Measurements from ENCODE around the gene MICU2. TPM values are rescaled to one million over a fixed set of nuclear protein-coding genes. Genes with fewer than 3 reads are reported as not detected.

Gene MICU2
- total and polyA plus RNA-seq, 2 donors (not counting 3 experiments of a cell fraction or from before 2014, with no cell fraction given), result 24.0 to 36.7 TPM

GRCh38 chr13:21583478-21583877 is 20.5 kb downstream of the MICU2 start:
- TF ChIP-seq, protein P1, sequence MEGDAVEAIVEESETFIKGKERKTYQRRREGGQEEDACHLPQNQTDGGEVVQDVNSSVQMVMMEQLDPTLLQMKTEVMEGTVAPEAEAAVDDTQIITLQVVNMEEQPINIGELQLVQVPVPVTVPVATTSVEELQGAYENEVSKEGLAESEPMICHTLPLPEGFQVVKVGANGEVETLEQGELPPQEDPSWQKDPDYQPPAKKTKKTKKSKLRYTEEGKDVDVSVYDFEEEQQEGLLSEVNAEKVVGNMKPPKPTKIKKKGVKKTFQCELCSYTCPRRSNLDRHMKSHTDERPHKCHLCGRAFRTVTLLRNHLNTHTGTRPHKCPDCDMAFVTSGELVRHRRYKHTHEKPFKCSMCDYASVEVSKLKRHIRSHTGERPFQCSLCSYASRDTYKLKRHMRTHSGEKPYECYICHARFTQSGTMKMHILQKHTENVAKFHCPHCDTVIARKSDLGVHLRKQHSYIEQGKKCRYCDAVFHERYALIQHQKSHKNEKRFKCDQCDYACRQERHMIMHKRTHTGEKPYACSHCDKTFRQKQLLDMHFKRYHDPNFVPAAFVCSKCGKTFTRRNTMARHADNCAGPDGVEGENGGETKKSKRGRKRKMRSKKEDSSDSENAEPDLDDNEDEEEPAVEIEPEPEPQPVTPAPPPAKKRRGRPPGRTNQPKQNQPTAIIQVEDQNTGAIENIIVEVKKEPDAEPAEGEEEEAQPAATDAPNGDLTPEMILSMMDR (IDR thresholded peaks at IDR 0.05; ENCODE audit: extremely low read depth in 1 of 2, insufficient read depth in 1 of 2, low read depth in 1 of 2, low read length in 2 of 2), result no peak
- TF ChIP-seq GATA2 (IDR thresholded peaks at IDR 0.05; ENCODE audit: insufficient read depth, insufficient read length, low read depth, low read length), result peak; percentile 31
- TF ChIP-seq POLR2A (IDR thresholded peaks at IDR 0.05; ENCODE audit: low read depth, low read length), result no peak
- no peak for TF ChIP-seq JUN (IDR thresholded peaks at IDR 0.05; ENCODE audit: borderline replicate concordance, insufficient read depth, insufficient read length, low read depth)
- TF ChIP-seq, protein P2, sequence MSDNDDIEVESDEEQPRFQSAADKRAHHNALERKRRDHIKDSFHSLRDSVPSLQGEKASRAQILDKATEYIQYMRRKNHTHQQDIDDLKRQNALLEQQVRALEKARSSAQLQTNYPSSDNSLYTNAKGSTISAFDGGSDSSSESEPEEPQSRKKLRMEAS (IDR thresholded peaks at IDR 0.05; ENCODE audit: insufficient read depth, insufficient read length), result no peak
- no peak for TF ChIP-seq MYC (IDR thresholded peaks at IDR 0.05; ENCODE audit: low read depth, low read length)
- H3K9me1 ChIP-seq (replicated peaks; ENCODE audit: control insufficient read depth, extremely low read depth, insufficient read depth, low read length), result no peaks in the 10 kb centered on the region
- peak; percentile 95 for FAIRE-seq
- peaks cover 27% of the 10 kb centered on the region for H3K79me2 ChIP-seq (ENCODE audit: control insufficient read depth, insufficient read depth, low read length)
- peak overlapping the region; percentile 50 for H3K9ac ChIP-seq (replicated peaks; ENCODE audit: extremely low read depth, insufficient read depth, low read length)
- no TSS peak for BruUV-seq (replicated peaks)
- CTCF ChIA-PET, result interaction anchor here (0.7 to 1.3 kb wide), 5 partner anchors 8 to 286 kb away, joined by 3 to 9 read pairs (median 3); partner anchors contain the start of gene MICU2
- no peak overlapping the region for H2AFZ ChIP-seq (ENCODE audit: low read depth, low read length)
- H4K20me1 ChIP-seq (replicated peaks; ENCODE audit: control insufficient read depth, extremely low read depth, insufficient read depth, low read length), result no peaks in the 10 kb centered on the region
- H3K4me2 ChIP-seq (ENCODE audit: insufficient read depth, low read length), result peak overlapping the region; percentile 59
- H3K27me3 ChIP-seq (ENCODE audit: control insufficient read depth in 2 of 2, insufficient read depth in 2 of 2, low read length in 2 of 2), result no peaks in the 10 kb centered on the region
- H3K36me3 ChIP-seq (ENCODE audit: control insufficient read depth in 2 of 2, extremely low read depth in 1 of 2, insufficient read depth in 2 of 2, low read length in 2 of 2), result no peaks in the 10 kb centered on the region
- no peaks in the 10 kb centered on the region for H3K9me3 ChIP-seq (replicated peaks; ENCODE audit: control insufficient read depth, insufficient read depth, low read length)
- H3K27ac ChIP-seq (ENCODE audit: insufficient read depth, low read depth, low read length), result peak overlapping the region; percentile 63
- H3K4me1 ChIP-seq (ENCODE audit: control insufficient read depth, extremely low read depth, insufficient read depth, low read length), result peaks cover 40% of the 10 kb centered on the region
- intact Hi-C loops (cut with micrococcal nuclease), result no loop called here
- POLR2A ChIA-PET, result interaction anchor here (1.2 kb wide), 1 partner anchor 21 kb away, joined by 14 read pairs; the partner anchor contains the start of gene MICU2
- peak; percentile 96 for DNase-seq (ENCODE audit: low read depth, low spot score)
- H3K4me3 ChIP-seq (replicated peaks in 1 of 3; ENCODE audit: insufficient read depth in 1 of 3, low read depth in 1 of 3, low read length in 3 of 3), result no peak overlapping the region
- dilution Hi-C loops (cut with MboI; ENCODE audit: extremely low pct_ligation_motif_present, low sequenced_read_pairs), result no loop called here

Data from endothelial cell of umbilical vein (primary cell).